ENCODE measurements around the gene OR2L2. TPM values are rescaled to one million over a fixed set of nuclear protein-coding genes. Genes with fewer than 3 reads are reported as not detected.

OR2L2 gene
- total and polyA plus RNA-seq, 9 of the 15 experiments (the other 6 are each of a cell fraction or from before 2014, with no cell fraction given): 0.04 to 0.07 (median 0.05) TPM; not detected in 6

- Histone ChIP-seq H3K4me3 (no peak overlapping the region), H3K9me3 (replicated peaks; ENCODE audit: control insufficient read depth, insufficient read depth, low read depth, low read length) (no peaks in the 10 kb centered on the region; the same call in 1 of the 2 replicates), H3K9me1 (ENCODE audit: control insufficient read depth, insufficient read depth, low read length) (no peaks in the 10 kb centered on the region), H3K27me3 (ENCODE audit: control insufficient read depth in 2 of 2, insufficient read depth in 2 of 2, low read length in 2 of 2) (no peaks in the 10 kb centered on the region), H4K20me1 (replicated peaks; ENCODE audit: control insufficient read depth, insufficient read depth, low read length) (no peaks in the 10 kb centered on the region), H3K4me1 (replicated peaks in 1 of 2; ENCODE audit: control insufficient read depth in 2 of 2, insufficient read depth in 2 of 2, low read length in 2 of 2) (no peaks in the 10 kb centered on the region), H3K79me2 (ENCODE audit: control insufficient read depth, insufficient read depth, low read length) (no peaks in the 10 kb centered on the region), H3K4me2 (ENCODE audit: insufficient read depth, low read length) (no peak overlapping the region), H2AFZ (ENCODE audit: low read depth, low read length) (no peak overlapping the region), H3K27ac (ENCODE audit: extremely low read depth, low read depth, low read length) (no peak overlapping the region), H3K36me3 (ENCODE audit: control insufficient read depth, insufficient read depth, low read length) (no peaks in the 10 kb centered on the region), H3K9ac (ENCODE audit: insufficient read depth in 1 of 2, low read depth in 2 of 2, low read length in 2 of 2) (no peak overlapping the region)
- ATAC-seq: no peak
- POLR2A ChIA-PET: no interaction called here
- BruUV-seq (replicated peaks): no TSS peak
- no peak for FAIRE-seq
- CTCF ChIA-PET (ENCODE audit: low intra/inter-chr PET ratio): no interaction called here
- intact Hi-C loops (cut with micrococcal nuclease) (no loop called here), in situ Hi-C loops (cut with MboI) (no loop called here)
- 0% methylated on average over 2 of the region's 2 CpGs for WGBS (ENCODE audit: insufficient coverage, low coverage, missing lambda C conversion rate)
- no peak for DNase-seq (ENCODE audit: extremely low read depth in 1 of 4, low spot score in 3 of 4)
- TF ChIP-seq, protein P1, sequence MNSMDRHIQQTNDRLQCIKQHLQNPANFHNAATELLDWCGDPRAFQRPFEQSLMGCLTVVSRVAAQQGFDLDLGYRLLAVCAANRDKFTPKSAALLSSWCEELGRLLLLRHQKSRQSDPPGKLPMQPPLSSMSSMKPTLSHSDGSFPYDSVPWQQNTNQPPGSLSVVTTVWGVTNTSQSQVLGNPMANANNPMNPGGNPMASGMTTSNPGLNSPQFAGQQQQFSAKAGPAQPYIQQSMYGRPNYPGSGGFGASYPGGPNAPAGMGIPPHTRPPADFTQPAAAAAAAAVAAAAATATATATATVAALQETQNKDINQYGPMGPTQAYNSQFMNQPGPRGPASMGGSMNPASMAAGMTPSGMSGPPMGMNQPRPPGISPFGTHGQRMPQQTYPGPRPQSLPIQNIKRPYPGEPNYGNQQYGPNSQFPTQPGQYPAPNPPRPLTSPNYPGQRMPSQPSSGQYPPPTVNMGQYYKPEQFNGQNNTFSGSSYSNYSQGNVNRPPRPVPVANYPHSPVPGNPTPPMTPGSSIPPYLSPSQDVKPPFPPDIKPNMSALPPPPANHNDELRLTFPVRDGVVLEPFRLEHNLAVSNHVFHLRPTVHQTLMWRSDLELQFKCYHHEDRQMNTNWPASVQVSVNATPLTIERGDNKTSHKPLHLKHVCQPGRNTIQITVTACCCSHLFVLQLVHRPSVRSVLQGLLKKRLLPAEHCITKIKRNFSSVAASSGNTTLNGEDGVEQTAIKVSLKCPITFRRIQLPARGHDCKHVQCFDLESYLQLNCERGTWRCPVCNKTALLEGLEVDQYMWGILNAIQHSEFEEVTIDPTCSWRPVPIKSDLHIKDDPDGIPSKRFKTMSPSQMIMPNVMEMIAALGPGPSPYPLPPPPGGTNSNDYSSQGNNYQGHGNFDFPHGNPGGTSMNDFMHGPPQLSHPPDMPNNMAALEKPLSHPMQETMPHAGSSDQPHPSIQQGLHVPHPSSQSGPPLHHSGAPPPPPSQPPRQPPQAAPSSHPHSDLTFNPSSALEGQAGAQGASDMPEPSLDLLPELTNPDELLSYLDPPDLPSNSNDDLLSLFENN (IDR thresholded peaks at IDR 0.05; ENCODE audit: low read depth in 2 of 2, low read length in 2 of 2): no peak
- TF ChIP-seq ZNF740 (CRISPR knock-in tag; IDR thresholded peaks at IDR 0.05) (no peak), ZNF740 (tag; IDR thresholded peaks at IDR 0.05) (no peak), TGIF2 (CRISPR knock-in tag; IDR thresholded peaks at IDR 0.05) (no peak), SMARCE1 (IDR thresholded peaks at IDR 0.05) (no peak), NELFE (IDR thresholded peaks at IDR 0.05; ENCODE audit: insufficient read depth, insufficient read length) (no peak), GTF2A2 (tag; IDR thresholded peaks at IDR 0.05) (no peak), FOXA1 (IDR thresholded peaks at IDR 0.05; ENCODE audit: borderline replicate concordance) (no peak), KDM5B (IDR thresholded peaks at IDR 0.05; ENCODE audit: insufficient replicate concordance, low read depth, low read length) (no peak), ZHX1 (conservative IDR thresholded peaks at IDR 0.05; ENCODE audit: low read length) (no peak), MAFG (tag; conservative IDR thresholded peaks at IDR 0.05) (no peak), CREBBP (IDR thresholded peaks at IDR 0.05; ENCODE audit: low read depth, low read length) (no peak), CC2D1A (IDR thresholded peaks at IDR 0.05) (no peak), SRSF7 (optimal IDR thresholded peaks at IDR 0.05; ENCODE audit: low read depth, low read length) (no peak), RBM39 (optimal IDR thresholded peaks at IDR 0.05; ENCODE audit: low read depth, low read length) (no peak), NRF1 (conservative IDR thresholded peaks at IDR 0.05 in 1 of 2, IDR thresholded peaks at IDR 0.05 in 1 of 2) (no peak), XRCC3 (IDR thresholded peaks at IDR 0.05) (no peak)
These were observed 36.9 kb upstream of the OR2L2 start for GRCh38 chr1:247992986-247993385.

Data from K562 (cell line).